D721Med (cell line): ENCODE results near the gene MELK.

Experiments
- DNase-seq: peaks from one replicate; pipeline ENCODE4 v3.0.0; 2011; ENCODE audit warnings: low spot score; ENCODE audit not compliant: insufficient read length
- FAIRE-seq: peaks from 2 replicates; lab custom pipeline; 2011; peaks lifted over from hg19 to GRCh38; lab: Jason Lieb, UNC
- TF ChIP-seq, protein P1 (sequence below): IDR thresholded peaks from 2 replicates; pipeline ENCODE4 v1.5.1; 2012; ENCODE audit warnings: mild to moderate bottlenecking, control low read depth; ENCODE audit not compliant: insufficient read depth; ENCODE audit errors: missing control alignments

Gene MELK

DNA sequence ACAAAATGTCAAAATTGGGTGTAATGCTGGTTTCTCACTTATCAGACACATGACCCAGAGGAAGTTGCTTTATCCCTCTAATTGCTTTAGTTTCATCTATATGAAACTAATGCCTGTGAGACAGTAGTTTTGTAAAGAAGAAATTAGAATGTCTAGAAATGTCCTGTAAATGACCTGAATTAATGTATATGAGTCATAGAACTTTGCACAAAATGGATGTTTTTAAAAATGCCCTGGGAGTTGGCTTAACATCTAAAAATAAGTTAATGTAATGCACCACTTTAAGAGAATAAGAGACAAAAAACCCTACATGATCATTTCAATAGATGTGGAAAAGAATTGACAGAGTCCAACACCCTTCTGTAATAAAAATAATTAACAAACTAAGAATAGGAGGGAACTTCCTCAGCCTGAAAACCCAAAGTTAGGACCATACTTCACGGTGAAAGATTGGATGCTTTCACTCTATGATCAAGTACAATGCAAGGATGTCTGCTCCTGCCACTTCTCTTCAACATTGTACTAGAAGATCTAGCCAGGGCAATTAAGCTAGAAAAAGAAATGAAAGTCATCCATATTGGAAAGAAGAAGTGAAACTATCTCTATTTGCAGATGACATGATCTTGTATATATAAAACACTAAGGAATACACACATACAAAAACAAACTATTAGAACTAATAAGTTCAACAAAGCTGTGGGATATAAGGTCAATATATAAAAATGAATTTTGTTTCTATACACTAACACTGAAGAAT is 117.9 kb downstream of the MELK start:
- TF ChIP-seq, protein P1, sequence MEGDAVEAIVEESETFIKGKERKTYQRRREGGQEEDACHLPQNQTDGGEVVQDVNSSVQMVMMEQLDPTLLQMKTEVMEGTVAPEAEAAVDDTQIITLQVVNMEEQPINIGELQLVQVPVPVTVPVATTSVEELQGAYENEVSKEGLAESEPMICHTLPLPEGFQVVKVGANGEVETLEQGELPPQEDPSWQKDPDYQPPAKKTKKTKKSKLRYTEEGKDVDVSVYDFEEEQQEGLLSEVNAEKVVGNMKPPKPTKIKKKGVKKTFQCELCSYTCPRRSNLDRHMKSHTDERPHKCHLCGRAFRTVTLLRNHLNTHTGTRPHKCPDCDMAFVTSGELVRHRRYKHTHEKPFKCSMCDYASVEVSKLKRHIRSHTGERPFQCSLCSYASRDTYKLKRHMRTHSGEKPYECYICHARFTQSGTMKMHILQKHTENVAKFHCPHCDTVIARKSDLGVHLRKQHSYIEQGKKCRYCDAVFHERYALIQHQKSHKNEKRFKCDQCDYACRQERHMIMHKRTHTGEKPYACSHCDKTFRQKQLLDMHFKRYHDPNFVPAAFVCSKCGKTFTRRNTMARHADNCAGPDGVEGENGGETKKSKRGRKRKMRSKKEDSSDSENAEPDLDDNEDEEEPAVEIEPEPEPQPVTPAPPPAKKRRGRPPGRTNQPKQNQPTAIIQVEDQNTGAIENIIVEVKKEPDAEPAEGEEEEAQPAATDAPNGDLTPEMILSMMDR = no peak
- no peak for FAIRE-seq
- no peak for DNase-seq

DNA sequence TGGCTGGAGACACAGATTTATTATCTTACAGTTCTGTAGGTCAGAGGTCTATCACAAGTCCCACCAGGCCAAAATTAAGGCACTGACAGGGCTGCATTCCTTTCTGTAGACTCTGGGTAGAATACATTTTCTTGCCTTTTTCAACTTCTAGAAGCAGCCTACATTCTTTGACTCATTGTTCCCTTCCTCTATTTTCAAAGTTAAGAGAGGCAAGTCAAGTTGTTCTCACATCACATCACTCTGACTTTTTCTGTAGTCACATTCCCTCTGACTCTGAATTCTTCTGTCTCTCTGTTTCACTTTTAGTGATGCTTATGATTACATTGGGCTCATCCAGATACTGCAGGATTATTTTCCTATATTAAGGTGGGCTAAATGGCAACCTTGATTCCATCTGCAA is 119.0 kb downstream of the MELK start:
- TF ChIP-seq, protein P1 = no peak
- DNase-seq (no peak), FAIRE-seq (no peak)

DNA sequence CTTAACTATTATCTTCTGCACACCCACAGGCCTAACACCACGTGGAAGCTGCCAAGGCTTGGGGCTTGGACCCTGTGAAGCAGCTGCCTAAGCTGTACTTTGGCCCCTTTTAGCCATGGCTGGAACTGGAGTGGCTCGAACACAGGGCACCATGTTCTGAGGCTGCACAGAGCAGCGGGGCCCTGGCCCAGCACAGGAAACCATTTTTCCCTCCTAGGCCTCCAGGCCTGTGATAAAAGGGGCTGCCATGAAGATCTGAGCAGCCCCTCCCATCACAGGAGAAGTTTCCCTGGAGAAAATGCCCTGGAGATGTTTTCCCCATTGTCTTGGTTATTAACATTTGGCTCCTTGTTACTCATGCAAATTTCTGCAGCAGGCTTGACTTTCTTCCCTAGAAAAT is 126.3 kb downstream of the MELK start:
- TF ChIP-seq, protein P1 = no peak
- FAIRE-seq (no peak), DNase-seq (no peak)

DNA sequence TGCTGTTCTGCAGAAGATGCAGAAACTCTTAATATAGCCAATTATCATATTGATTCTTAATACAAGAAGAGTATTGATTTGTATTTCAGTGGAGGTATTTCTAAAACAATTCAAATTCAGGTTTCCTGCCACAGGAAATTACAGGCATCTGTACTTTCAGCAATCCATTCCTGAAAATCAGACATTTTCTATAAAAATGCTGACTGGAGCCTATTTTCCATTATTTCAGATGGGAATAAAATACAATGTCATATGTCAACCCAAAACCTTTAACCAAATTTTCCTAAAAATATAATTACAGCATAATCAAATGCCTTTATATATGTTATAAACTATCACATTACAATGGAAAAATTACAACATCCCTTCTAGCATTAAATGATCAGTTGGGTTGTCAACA is 131.5 kb downstream of the MELK start:
- DNase-seq (no peak), FAIRE-seq (no peak)
- TF ChIP-seq, protein P1 = no peak

DNA sequence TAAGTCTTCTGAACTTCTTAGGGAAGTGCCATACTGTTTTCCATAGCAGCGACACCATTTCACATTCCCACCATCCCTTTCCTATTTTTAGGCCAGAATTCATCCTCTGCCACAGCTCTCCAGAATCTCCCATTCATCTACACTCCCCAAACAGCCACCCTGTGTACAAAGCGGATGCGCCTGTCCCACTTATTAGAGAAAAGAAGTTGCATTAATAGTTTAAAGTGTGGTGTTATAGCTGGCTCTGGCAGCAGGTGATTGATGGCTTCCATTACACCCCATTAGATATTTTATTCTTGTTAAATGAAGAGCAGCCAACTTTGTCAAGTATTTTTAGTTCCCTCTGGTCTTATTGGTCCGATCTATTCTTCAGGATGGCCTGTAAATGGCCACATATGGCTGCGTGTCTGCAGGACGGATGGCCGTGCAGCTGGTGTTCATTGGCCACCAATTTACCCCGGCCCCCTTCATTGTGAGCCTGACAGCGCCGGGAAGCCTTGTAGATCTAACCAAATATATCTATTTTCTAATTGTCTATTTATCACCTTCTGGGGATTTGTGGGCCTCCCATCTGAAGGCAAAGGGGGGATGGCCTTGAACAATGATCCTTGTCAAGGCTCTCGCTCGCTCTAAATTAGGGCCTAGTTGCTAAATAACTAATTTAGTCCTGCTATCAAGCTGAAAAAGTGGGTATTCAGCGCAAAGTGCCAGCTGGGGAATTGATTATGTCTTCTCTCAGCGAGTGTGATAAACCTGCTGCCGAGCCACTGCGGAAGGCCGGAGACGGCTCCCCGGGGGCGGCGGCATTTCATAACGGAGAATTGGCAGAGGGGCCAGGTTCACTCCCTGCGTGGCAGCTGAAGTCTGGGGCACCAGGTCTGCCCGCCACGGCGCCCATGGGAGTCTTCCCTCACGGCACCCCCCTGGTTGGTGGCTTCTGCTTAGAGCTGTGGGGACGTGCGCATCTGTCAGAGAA is 141.1 kb downstream of the MELK start:
- no peak for FAIRE-seq
- TF ChIP-seq, protein P1 = no peak
- DNase-seq = no peak

DNA sequence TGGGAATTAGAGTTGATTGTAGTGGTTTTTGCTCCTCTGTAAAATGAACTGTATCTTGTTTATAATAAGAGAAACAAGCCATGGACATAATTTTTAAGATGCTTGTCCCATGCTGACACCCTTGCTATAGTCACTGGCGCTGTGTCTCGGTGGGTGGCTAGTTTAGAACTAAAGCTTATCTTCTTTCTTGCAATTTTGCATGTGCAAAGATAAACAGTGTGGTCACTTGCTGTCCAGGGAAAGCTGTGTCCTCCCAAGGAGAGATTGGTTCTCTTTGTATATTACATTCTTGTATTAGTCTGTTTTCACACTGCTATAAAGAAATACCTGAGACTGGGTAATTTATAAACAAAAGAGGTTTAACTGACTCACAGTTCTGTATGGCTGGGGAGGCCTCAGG is 143.8 kb downstream of the MELK start:
- TF ChIP-seq, protein P1 = no peak
- FAIRE-seq = no peak
- no peak for DNase-seq
